HepG2 (cell line): ENCODE data around the gene MBD3L3. TPM values are rescaled to one million over a fixed set of nuclear protein-coding genes. Genes with fewer than 3 reads are reported as not detected.

Source experiments
- ATF7 ChIP-seq, 2 experiments: fragments of 450-650 bp in 1 of 2; sonication (generic) in 1 of 2; formaldehyde crosslinking in 1 of 2; IDR thresholded peaks; 2 replicates each; pipeline versions ENCODE4 v1.4.0 to v1.6.1; 2016 to 2020; ENCODE audit warnings: antibody characterized with exemption in 1 of 2, mild to moderate bottlenecking in 1 of 2, missing genetic modification reagents in 1 of 2
- CENPX ChIP-seq: sonication (generic); formaldehyde crosslinking; IDR thresholded peaks from 2 replicates; pipeline ENCODE4 v1.9.0; 2021; ENCODE audit warnings: mild to moderate bottlenecking, missing genetic modification reagents, moderate library complexity
- MBD4 ChIP-seq: IDR thresholded peaks from 2 replicates; pipeline ENCODE4 v1.6.1; 2012; ENCODE audit warnings: low read length, inconsistent platforms, borderline replicate concordance
- PRMT3 ChIP-seq: sonication (generic); formaldehyde crosslinking; IDR thresholded peaks from 2 replicates; pipeline ENCODE4 v1.8.1; 2022; ENCODE audit warnings: low read depth, mild to moderate bottlenecking, moderate library complexity, missing genetic modification reagents, borderline replicate concordance
- RELA ChIP-seq: sonication (generic); formaldehyde crosslinking; IDR thresholded peaks from 2 replicates; pipeline ENCODE4 v1.4.0; 2020; ENCODE audit warnings: missing genetic modification reagents
- ZNF160 ChIP-seq: sonication (generic); formaldehyde crosslinking; IDR thresholded peaks from 2 replicates; pipeline ENCODE4 v1.8.0; 2022; ENCODE audit warnings: mild to moderate bottlenecking, inconsistent platforms, missing genetic modification reagents
- ZNF343 ChIP-seq: sonication (generic); formaldehyde crosslinking; IDR thresholded peaks from 2 replicates; pipeline ENCODE4 v1.4.0; 2020; ENCODE audit warnings: mild to moderate bottlenecking, missing genetic modification reagents
- ZNF598 ChIP-seq: sonication (generic); formaldehyde crosslinking; IDR thresholded peaks from 2 replicates; pipeline ENCODE4 v1.5.1; 2020; ENCODE audit warnings: mild to moderate bottlenecking, missing genetic modification reagents, borderline replicate concordance
- ZNF75D ChIP-seq: sonication (generic); formaldehyde crosslinking; IDR thresholded peaks from 2 replicates; pipeline ENCODE4 v1.8.1; 2023; ENCODE audit warnings: missing genetic modification reagents, mild to moderate bottlenecking, borderline replicate concordance
- ZSCAN22 ChIP-seq: sonication (generic); formaldehyde crosslinking; IDR thresholded peaks from 2 replicates; pipeline ENCODE4 v1.4.0; 2020; ENCODE audit warnings: mild to moderate bottlenecking, missing genetic modification reagents
- polyA plus RNA-seq, 8 experiments: library from polyadenylated mRNA; depleted of rRNA in 3 of 8; stranded (reverse) in 7 of 8; unstranded in 1 of 8; fragments of >200 nt; fragmentation: Illumina TruSeq in 4 of 8; extraction: Trizol in 4 of 8; gene quantifications; 2 replicates each; pipeline versions ENCODE4 v1.2.1 to v1.2.3, GENCODE V29; 2011 to 2016; ENCODE audit warnings: low read depth in 4 of 8, missing spikeins in 1 of 8, mixed read lengths in 1 of 8; ENCODE audit not compliant: insufficient read depth in 1 of 8
- total RNA-seq, 5 experiments: library from RNA; depleted of rRNA; stranded (reverse); fragments of >200 nt; fragmentation: Illumina TruSeq; extraction: Trizol; gene quantifications; 2 replicates each; pipeline ENCODE4 v1.2.3, GENCODE V29; 2016; ENCODE audit warnings: low read depth in 1 of 5
- TF ChIP-seq, protein P1 (sequence below): sonication (generic); formaldehyde crosslinking; IDR thresholded peaks from 2 replicates; pipeline ENCODE4 v1.9.0; 2021; ENCODE audit warnings: missing genetic modification reagents, borderline replicate concordance
- TF ChIP-seq, protein P2 (sequence below): sonication (generic); formaldehyde crosslinking; IDR thresholded peaks from 2 replicates; pipeline ENCODE4 v1.8.1; 2022; ENCODE audit warnings: low read depth, mild to moderate bottlenecking, missing genetic modification reagents
- TF ChIP-seq, protein P3 (sequence below): sonication (generic); formaldehyde crosslinking; IDR thresholded peaks from 2 replicates; pipeline ENCODE4 v1.4.0; 2020; ENCODE audit warnings: missing genetic modification reagents
- TF ChIP-seq, protein P4 (sequence below): sonication (generic); formaldehyde crosslinking; IDR thresholded peaks from 2 replicates; pipeline ENCODE4 v1.5.0; 2020; ENCODE audit warnings: missing genetic modification reagents
- TF ChIP-seq, protein P5 (sequence below): sonication (generic); formaldehyde crosslinking; IDR thresholded peaks from 2 replicates; pipeline ENCODE4 v1.4.0; 2020; ENCODE audit warnings: missing genetic modification reagents, borderline replicate concordance

The MBD3L3 gene
- total and polyA plus RNA-seq, 2 of the 13 experiments (the other 11 are each of a cell fraction or from before 2014, with no cell fraction given) = not detected

DNA sequence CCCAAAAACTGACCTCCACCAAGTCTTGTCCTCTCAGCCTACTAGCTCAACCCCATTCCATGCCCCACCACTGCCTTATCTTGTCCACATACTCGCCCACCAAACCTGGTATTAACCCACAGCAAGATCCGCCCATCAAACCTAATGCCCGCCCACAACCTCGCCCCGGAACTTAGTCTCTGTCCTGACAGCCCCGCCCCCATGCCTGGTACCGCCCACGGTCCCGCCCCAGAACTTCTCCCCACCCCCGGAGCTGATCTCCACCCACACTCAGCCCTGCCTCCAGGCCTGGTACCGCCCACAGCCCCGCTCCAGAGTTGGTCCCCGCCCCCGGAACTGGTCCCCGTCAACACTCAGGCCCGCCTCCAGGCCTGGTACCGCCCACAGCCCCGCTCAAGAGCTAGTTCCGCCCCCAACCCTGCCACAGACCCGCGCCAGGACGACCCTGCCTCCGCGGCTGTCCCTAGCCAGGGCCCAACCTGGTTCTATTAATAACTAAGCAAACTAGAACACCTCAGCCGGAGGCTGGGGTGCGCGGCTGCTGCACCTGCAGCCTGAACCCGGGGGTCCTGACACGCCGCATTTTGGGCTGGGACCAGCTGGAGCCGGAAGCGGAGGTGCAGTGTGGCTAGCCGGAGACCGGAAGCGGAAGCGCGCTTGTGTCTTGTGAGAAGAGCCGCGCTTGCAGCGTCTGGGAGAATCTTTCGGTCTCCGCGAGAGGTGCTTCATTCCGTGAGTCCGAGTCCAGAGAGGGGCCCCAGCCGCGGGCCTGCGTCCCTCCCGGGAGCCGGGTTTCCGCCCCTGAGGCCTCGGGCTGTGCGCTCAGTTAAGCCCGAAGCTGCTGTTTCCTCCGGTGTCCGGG, 10.8 kb upstream of the MBD3L3 start, which contains the start of gene ZNF557 (continued):
- TF ChIP-seq, protein P1, sequence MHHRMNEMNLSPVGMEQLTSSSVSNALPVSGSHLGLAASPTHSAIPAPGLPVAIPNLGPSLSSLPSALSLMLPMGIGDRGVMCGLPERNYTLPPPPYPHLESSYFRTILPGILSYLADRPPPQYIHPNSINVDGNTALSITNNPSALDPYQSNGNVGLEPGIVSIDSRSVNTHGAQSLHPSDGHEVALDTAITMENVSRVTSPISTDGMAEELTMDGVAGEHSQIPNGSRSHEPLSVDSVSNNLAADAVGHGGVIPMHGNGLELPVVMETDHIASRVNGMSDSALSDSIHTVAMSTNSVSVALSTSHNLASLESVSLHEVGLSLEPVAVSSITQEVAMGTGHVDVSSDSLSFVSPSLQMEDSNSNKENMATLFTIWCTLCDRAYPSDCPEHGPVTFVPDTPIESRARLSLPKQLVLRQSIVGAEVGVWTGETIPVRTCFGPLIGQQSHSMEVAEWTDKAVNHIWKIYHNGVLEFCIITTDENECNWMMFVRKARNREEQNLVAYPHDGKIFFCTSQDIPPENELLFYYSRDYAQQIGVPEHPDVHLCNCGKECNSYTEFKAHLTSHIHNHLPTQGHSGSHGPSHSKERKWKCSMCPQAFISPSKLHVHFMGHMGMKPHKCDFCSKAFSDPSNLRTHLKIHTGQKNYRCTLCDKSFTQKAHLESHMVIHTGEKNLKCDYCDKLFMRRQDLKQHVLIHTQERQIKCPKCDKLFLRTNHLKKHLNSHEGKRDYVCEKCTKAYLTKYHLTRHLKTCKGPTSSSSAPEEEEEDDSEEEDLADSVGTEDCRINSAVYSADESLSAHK (CRISPR knock-in tag) = no peak
- TF ChIP-seq ZSCAN22 (no peak), ZNF75D (CRISPR knock-in tag) (no peak), RELA (no peak), ZNF160 (CRISPR knock-in tag) (no peak), PRMT3 (CRISPR knock-in tag) (no peak), ATF7 (IDR thresholded peaks at IDR 0.05) (no peak), ATF7 (CRISPR knock-in tag; IDR thresholded peaks at IDR 0.05) (no peak), ZNF343 (no peak), ZNF598 (CRISPR knock-in tag) (peak; percentile 70; the same call in 1 of the 2 replicates), CENPX (no peak), MBD4 (no peak)
- TF ChIP-seq, protein P2, sequence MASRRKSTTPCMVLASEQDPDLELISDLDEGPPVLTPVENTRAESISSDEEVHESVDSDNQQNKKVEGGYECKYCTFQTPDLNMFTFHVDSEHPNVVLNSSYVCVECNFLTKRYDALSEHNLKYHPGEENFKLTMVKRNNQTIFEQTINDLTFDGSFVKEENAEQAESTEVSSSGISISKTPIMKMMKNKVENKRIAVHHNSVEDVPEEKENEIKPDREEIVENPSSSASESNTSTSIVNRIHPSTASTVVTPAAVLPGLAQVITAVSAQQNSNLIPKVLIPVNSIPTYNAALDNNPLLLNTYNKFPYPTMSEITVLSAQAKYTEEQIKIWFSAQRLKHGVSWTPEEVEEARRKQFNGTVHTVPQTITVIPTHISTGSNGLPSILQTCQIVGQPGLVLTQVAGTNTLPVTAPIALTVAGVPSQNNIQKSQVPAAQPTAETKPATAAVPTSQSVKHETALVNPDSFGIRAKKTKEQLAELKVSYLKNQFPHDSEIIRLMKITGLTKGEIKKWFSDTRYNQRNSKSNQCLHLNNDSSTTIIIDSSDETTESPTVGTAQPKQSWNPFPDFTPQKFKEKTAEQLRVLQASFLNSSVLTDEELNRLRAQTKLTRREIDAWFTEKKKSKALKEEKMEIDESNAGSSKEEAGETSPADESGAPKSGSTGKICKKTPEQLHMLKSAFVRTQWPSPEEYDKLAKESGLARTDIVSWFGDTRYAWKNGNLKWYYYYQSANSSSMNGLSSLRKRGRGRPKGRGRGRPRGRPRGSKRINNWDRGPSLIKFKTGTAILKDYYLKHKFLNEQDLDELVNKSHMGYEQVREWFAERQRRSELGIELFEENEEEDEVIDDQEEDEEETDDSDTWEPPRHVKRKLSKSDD (CRISPR knock-in tag) = no peak
- TF ChIP-seq, protein P3, sequence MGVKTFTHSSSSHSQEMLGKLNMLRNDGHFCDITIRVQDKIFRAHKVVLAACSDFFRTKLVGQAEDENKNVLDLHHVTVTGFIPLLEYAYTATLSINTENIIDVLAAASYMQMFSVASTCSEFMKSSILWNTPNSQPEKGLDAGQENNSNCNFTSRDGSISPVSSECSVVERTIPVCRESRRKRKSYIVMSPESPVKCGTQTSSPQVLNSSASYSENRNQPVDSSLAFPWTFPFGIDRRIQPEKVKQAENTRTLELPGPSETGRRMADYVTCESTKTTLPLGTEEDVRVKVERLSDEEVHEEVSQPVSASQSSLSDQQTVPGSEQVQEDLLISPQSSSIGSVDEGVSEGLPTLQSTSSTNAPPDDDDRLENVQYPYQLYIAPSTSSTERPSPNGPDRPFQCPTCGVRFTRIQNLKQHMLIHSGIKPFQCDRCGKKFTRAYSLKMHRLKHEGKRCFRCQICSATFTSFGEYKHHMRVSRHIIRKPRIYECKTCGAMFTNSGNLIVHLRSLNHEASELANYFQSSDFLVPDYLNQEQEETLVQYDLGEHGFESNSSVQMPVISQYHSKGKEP (CRISPR knock-in tag) = no peak
- TF ChIP-seq, protein P4, sequence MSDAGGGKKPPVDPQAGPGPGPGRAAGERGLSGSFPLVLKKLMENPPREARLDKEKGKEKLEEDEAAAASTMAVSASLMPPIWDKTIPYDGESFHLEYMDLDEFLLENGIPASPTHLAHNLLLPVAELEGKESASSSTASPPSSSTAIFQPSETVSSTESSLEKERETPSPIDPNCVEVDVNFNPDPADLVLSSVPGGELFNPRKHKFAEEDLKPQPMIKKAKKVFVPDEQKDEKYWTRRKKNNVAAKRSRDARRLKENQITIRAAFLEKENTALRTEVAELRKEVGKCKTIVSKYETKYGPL (CRISPR knock-in tag) = no peak
- TF ChIP-seq, protein P5, sequence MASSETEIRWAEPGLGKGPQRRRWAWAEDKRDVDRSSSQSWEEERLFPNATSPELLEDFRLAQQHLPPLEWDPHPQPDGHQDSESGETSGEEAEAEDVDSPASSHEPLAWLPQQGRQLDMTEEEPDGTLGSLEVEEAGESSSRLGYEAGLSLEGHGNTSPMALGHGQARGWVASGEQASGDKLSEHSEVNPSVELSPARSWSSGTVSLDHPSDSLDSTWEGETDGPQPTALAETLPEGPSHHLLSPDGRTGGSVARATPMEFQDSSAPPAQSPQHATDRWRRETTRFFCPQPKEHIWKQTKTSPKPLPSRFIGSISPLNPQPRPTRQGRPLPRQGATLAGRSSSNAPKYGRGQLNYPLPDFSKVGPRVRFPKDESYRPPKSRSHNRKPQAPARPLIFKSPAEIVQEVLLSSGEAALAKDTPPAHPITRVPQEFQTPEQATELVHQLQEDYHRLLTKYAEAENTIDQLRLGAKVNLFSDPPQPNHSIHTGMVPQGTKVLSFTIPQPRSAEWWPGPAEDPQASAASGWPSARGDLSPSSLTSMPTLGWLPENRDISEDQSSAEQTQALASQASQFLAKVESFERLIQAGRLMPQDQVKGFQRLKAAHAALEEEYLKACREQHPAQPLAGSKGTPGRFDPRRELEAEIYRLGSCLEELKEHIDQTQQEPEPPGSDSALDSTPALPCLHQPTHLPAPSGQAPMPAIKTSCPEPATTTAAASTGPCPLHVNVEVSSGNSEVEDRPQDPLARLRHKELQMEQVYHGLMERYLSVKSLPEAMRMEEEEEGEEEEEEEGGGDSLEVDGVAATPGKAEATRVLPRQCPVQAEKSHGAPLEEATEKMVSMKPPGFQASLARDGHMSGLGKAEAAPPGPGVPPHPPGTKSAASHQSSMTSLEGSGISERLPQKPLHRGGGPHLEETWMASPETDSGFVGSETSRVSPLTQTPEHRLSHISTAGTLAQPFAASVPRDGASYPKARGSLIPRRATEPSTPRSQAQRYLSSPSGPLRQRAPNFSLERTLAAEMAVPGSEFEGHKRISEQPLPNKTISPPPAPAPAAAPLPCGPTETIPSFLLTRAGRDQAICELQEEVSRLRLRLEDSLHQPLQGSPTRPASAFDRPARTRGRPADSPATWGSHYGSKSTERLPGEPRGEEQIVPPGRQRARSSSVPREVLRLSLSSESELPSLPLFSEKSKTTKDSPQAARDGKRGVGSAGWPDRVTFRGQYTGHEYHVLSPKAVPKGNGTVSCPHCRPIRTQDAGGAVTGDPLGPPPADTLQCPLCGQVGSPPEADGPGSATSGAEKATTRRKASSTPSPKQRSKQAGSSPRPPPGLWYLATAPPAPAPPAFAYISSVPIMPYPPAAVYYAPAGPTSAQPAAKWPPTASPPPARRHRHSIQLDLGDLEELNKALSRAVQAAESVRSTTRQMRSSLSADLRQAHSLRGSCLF (CRISPR knock-in tag) = no peak
